Activated B cell treated with CpG ODN at 0.5 μM for 24 hours (primary cell): ENCODE results near the gene DMPK. TPM values are rescaled to one million over a fixed set of nuclear protein-coding genes. Genes with fewer than 3 reads are reported as not detected.

ENCODE experiments used
- ATAC-seq: fragments of 200-7000 bp; cut with Tn5 transposase; one replicate; pipeline ENCODE4 v1.10.0; 2021; ENCODE audit warnings: low read depth, mild to moderate bottlenecking, moderate library complexity
- CTCF ChIA-PET: fragments of 350-600 bp; sonication (Branson Sonifier 250); formaldehyde crosslinking; loops from one replicate; lab custom pipeline; 2021; ENCODE audit warnings: antibody characterized with exemption; lab: Charles Lee
- POLR2A ChIA-PET: fragments of 350-600 bp; sonication (Branson Sonifier 250); formaldehyde crosslinking; loops from one replicate; lab custom pipeline; 2021; ENCODE audit warnings: antibody characterized with exemption; lab: Charles Lee
- DNase-seq: peaks from one replicate; pipeline ENCODE4 v3.0.0; 2022
- H3K27ac Mint-ChIP-seq: one replicate; pipeline ENCODE4 v1.8.0; 2020; ENCODE audit warnings: mixed read lengths
- H3K27me3 Mint-ChIP-seq: one replicate; pipeline ENCODE4 v1.8.0; 2021; ENCODE audit warnings: mixed read lengths
- H3K36me3 Mint-ChIP-seq: one replicate; pipeline ENCODE4 v1.8.0; 2021; ENCODE audit warnings: low read depth, mixed read lengths
- H3K4me1 Mint-ChIP-seq: one replicate; pipeline ENCODE4 v1.8.0; 2021; ENCODE audit warnings: mixed read lengths
- H3K4me3 Mint-ChIP-seq: one replicate; pipeline ENCODE4 v1.8.0; 2020; ENCODE audit warnings: mild to moderate bottlenecking, mixed read lengths
- H3K9me3 Mint-ChIP-seq: one replicate; pipeline ENCODE4 v1.8.0; 2020; ENCODE audit warnings: mixed read lengths
- CTCF ChIP-seq: fragments of 200-600 bp; IDR thresholded peaks from one replicate; pipeline ENCODE4 v1.8.0; 2022; ENCODE audit warnings: antibody characterized with exemption, mild to moderate bottlenecking
- intact Hi-C: fragments of 100-400 bp; cut with micrococcal nuclease; formaldehyde crosslinking; loops from one replicate; pipeline ENCODE4 v1.15.1; 2024
- total RNA-seq: library from RNA; stranded (reverse); gene quantifications from 2 replicates; pipeline ENCODE4 v1.2.3, GENCODE V29; 2022

DMPK gene
- total RNA-seq, 1 donor from 2014 or later, result 39.0 TPM

GRCh38 chr19:45817725-45818301 lies 35.5 kb upstream of the DMPK start:
- Mint-ChIP-seq H3K27me3 (no peaks in the 10 kb centered on the region), H3K27ac (no peak overlapping the region), H3K4me3 (no peak overlapping the region), H3K36me3 (peaks cover 33% of the 10 kb centered on the region), H3K4me1 (peaks cover 9% of the 10 kb centered on the region), H3K9me3 (no peaks in the 10 kb centered on the region)
- no peak for DNase-seq
- intact Hi-C loops, result loop anchor here (1.0 to 5.0 kb wide), 7 partner anchors 44 to 449 kb away; no protein-coding TSS in a partner anchor
- CTCF ChIA-PET, result interaction anchor here (1.2 to 2.2 kb wide), 4 partner anchors 18 to 67 kb away, joined by 3 to 9 read pairs (median 4); no protein-coding TSS in a partner anchor
- POLR2A ChIA-PET, result interaction anchor here (1.9 kb wide), 1 partner anchor 68 kb away, joined by 7 read pairs; the partner anchor contains the start of gene IRF2BP1
- no peak for ATAC-seq
- TF ChIP-seq CTCF, result no peak

DNA sequence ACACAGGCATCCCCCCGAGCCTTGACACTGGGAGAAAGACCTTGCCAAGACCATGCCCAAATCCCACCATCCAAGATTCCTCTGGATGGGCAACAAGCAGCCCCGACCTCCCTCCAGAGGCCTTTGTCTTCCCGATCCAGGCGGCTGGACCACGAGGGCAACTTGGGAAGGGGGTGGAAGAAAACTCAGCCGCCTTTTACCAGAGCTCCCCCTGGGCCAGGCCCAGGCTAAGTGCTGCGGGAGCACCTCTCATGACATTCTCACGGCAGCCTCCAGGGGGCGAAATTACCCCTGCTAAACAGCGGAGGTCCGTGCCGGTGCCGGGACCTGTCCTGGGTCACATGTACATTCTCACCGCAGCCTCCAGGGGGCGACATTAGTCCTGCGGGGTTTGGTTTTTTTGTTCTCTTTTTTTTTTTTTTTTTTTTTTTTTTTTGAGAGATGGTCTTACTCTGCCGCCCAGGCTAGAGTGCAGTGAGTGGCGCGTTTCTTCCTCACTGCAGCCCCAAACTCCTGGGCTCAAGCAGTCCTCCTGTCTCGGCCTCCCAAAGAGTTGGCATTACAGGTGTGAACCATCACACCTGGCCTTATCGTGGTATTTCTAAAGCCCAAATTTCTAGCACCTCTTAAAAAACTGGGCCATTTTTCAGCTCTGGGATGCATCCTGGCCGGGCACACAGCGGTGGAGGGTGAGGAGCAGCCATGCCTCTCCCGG lies 34.9 kb upstream of the DMPK start:
- H3K4me3 Mint-ChIP-seq, result no peak overlapping the region
- peaks cover 27% of the 10 kb centered on the region for H3K36me3 Mint-ChIP-seq
- CTCF ChIA-PET, result interaction anchor here (0.6 to 2.2 kb wide), 9 partner anchors 11 to 85 kb away, joined by 3 to 9 read pairs (median 4); partner anchors contain the start of gene MYPOP
- intact Hi-C loops, result loop anchor here (1.0 to 5.0 kb wide), 7 partner anchors 45 to 450 kb away; no protein-coding TSS in a partner anchor
- no peaks in the 10 kb centered on the region for H3K27me3 Mint-ChIP-seq
- H3K4me1 Mint-ChIP-seq, result peaks cover 9% of the 10 kb centered on the region
- ATAC-seq, result peak; percentile 100
- peak; percentile 65 for TF ChIP-seq CTCF
- POLR2A ChIA-PET, result interaction anchor here (0.5 to 1.9 kb wide), 6 partner anchors 30 to 815 kb away, joined by 3 to 7 read pairs (median 3); partner anchors contain the start of genes IRF2BP1 and MYPOP
- H3K27ac Mint-ChIP-seq, result peak overlapping the region; percentile 68
- DNase-seq, result peak; percentile 94
- H3K9me3 Mint-ChIP-seq, result no peaks in the 10 kb centered on the region

DNA sequence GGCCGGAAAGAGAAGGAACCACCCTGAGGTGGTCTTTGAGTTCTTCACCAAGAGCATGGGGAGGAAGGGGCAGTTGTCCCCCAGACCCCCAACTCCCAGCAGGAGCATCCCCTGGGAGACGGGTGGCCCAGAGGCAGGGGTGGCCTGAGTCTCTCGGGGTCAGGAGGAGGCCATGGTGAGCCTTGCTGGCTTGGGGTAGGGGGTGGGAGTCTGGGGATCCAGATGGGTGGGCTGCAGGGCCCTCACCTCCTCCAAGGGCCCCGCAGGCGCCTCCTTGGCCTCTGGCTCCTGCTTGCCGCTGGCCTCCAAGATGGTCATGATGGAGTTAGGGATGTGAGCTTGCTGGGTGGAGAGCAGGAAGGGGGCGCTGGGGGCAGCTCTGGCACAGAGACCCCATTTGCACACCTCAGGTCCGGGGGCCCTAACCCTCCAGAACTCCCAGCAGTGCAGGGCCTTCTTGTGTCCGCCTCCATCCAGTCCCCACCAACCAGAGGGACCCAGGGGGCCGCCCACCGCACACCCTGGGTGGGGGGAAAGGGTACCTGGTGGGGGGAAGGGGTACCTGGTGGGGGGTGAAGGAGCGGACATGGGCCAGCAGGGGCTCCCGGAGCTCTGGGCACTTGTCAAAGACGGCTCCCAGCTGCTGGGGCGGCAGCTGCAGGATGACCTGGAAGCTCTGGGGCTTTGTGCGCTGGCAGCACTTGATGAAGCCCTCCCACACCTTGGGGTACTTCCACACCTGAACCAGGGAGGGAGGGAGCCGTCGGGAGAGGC lies 34.1 kb upstream of the DMPK start:
- ATAC-seq, result no peak
- Mint-ChIP-seq H3K27me3 (no peaks in the 10 kb centered on the region), H3K36me3 (peaks cover 21% of the 10 kb centered on the region), H3K4me1 (peaks cover 9% of the 10 kb centered on the region), H3K27ac (no peak overlapping the region), H3K4me3 (no peak overlapping the region), H3K9me3 (no peaks in the 10 kb centered on the region)
- CTCF ChIA-PET, result interaction anchor here (0.6 to 2.2 kb wide), 8 partner anchors 12 to 86 kb away, joined by 3 to 9 read pairs (median 4); partner anchors contain the start of gene MYPOP
- TF ChIP-seq CTCF, result no peak
- POLR2A ChIA-PET, result interaction anchor here (0.6 to 1.0 kb wide), 6 partner anchors 42 to 814 kb away, joined by 3 to 9 read pairs (median 3); partner anchors contain the start of gene MYPOP
- intact Hi-C loops, result loop anchor here (1.0 to 5.0 kb wide), 7 partner anchors 46 to 451 kb away; no protein-coding TSS in a partner anchor
- DNase-seq, result no peak

DNA sequence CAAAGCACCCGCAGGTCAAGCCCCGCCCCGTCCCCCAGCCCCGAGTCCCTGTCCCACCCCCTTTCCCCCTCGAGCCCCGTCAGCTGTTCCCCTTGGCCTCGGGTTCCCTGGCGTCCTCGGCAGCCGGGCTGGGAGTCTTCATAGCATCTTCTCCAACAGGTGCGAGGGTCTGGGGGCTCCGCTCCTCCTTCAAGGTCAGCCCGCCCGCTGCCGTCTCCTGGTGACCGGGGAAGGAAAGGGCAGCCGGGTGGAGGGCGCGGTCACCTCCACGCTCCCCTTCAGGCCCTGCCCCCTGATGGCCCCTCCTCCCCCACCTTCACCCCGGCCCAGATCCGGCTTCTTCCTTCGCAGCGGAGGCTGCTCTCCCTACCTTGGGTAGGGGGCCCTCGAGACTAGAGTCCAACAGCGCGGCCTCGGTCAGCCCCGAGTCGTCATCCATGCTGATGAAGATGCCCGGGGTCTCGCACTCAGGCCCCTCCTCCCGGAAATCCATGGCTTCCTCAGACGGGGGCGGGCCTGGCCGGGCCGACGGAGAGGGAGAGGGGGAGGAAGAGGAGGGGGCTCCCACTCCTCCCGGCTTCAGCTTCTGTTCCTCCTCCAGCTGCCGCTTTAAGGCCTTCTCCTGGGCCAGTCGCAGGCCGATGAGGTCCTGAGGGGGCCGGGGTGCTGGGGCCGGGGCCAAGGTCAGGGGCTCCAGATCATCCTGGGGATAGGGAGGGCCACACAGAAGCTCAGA lies 33.4 kb upstream of the DMPK start:
- no peak for ATAC-seq
- Mint-ChIP-seq H3K27me3 (no peaks in the 10 kb centered on the region), H3K27ac (no peak overlapping the region), H3K4me3 (peak overlapping the region; percentile 28), H3K36me3 (peaks cover 16% of the 10 kb centered on the region), H3K4me1 (peaks cover 9% of the 10 kb centered on the region), H3K9me3 (no peaks in the 10 kb centered on the region)
- POLR2A ChIA-PET, result interaction anchor here (0.6 to 1.0 kb wide), 3 partner anchors 21 to 203 kb away, joined by 3 to 9 read pairs (median 4); no protein-coding TSS in a partner anchor
- CTCF ChIA-PET, result interaction anchor here (2.2 kb wide), 1 partner anchor 16 kb away, joined by 9 read pairs; no protein-coding TSS in a partner anchor
- no peak for DNase-seq
- TF ChIP-seq CTCF, result no peak
- intact Hi-C loops, result loop anchor here (5.0 kb wide), 2 partner anchors 372 to 452 kb away; no protein-coding TSS in a partner anchor
